ENCODE measurements around the gene CCDC159.
"Not testable (repeated sequence)": the region's sequence is repeated elsewhere in the genome, so short reads cannot be mapped to it uniquely, and the experiment has no call there.

CCDC159 gene, protein sequence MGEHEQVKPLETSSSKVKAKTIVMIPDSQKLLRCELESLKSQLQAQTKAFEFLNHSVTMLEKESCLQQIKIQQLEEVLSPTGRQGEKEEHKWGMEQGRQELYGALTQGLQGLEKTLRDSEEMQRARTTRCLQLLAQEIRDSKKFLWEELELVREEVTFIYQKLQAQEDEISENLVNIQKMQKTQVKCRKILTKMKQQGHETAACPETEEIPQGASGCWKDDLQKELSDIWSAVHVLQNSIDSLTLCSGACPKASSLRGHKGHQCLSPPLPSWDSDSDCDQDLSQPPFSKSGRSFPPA

DNA sequence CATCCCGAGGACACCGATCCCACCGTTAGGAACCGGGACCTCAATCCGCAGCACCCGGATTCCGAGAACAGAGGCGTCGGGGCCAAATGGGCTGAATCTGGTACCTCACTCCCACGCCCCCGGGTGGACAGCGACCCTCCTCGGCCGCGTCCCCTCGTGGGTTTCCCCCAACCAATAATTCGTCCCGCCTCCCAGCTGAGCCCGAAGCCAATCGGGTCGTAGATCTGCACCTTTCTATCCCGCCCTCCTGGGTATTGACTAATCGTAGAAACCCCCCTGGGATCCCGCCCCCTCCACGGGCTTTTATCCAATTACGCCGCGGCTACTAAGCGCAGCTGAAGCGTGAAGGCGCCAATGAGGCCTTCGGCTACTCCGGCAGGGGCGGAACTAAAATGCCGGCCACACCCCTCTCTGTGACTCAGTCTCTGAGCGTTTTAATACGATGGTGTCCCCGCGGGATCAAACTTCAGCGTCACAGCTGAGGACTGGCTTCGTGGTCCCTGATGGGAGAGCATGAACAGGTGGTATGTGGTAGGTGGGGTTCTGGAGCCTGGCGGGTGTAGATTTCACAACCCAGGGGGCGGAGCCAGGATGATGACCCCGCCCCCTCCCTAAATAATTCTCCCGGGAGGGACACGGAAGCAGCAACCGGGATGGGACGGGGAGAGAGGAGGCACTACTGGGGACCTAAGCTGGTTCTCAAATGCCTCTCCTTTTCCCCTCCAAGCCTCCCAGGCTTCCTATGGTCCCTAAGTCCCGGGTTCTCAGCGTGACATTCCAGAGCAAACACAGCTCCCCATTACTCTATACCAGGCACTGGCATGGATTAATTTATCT, at the start of gene CCDC159, which contains the start of gene TMEM205:
CCDC159 (plus strand) TSS at position 416 of the 837 bp plus-strand sequence; CDS start at position 504, 88 bp downstream.
TMEM205 (minus strand) TSS at position 165 of the 837 bp plus-strand sequence. CDS start 649 bp downstream, outside the sequence.
- peak; percentile 95 for DNase-seq (ENCODE audit: low read depth, low spot score)
- H3K27ac ChIP-seq, result peak within 1 kb of the TSS; percentile 53

DNA sequence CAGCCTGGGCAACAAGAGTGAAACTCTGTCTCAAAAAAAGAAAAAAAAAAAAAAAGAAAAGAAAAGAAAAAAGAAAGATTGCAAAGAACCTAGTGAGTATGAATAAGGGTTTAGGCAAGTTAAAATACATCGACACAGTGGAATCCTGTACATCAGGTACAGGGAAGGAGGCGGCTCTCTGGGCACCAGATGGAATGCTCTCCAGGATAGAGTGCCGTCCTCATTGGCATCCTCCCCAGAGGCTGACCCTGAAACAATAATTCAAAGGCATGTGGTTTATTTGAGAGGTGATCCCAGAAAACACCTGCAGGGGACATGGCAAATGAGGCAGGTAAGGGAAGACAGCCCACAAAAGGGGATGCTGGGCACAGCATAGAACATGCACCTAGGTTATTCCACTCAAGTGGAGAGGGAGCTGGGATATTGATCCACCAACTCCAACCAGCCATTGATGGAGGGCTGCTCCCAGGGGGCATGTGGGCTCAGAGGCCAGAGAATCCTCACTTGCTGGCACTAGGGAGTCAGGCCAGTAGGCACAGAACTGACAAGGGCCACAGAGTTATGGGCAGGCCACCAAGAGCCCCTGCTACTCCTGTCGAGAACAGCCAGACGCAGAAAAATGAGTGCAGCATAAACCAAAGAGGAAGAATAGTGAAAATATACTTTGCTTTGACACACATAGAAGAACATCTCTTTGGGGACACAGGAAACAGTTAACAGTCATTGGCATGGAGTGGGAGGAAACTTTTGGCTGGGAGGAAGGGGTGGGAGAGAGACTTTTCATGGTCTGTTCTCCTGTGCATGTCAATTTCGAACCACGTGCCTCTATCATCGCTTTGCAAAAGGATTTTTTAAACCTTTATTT, 46.1 kb upstream of the CCDC159 start:
- DNase-seq (ENCODE audit: low read depth, low spot score), result no peak
- H3K27ac ChIP-seq, result no peak overlapping the region

DNA sequence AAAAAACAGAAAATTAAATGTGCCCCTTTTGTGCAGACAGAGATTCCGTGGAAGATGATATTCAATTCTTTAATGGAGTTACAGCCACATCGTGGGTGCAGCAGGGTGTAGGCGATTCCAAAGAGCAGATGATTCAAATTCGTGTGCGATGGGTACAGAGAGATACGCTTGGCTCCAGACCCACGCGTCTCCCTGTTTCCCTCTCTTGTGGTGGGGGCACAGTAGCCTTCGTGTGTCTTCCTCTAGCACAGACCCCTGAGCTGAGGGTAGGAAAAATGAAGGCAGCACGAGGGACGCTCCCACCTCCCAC, 45.6 kb upstream of the CCDC159 start:
- H3K27ac ChIP-seq, result no peak overlapping the region
- no peak for DNase-seq (ENCODE audit: low read depth, low spot score)

DNA sequence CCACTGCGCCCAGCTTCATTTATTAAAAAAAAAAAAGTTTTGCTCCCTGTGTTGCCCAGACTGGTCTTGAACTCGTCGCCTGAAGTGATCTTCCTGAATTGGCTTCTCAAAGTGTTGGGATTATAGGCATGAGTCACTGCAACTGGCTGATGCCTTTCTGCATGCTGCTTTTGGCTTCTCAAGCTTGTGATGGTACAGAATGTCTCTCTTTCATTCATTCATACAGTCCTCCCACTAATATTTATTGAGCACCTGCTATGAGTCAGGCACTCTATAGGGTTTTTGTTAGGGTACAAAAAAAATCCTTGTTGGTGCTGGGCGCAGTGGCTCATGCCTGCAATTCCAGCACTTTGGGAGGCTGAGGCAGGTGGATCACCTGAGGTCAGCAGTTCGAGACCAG, 41.4 kb upstream of the CCDC159 start:
- H3K27ac ChIP-seq, result no peak overlapping the region
- no peak for DNase-seq (ENCODE audit: low read depth, low spot score)

DNA sequence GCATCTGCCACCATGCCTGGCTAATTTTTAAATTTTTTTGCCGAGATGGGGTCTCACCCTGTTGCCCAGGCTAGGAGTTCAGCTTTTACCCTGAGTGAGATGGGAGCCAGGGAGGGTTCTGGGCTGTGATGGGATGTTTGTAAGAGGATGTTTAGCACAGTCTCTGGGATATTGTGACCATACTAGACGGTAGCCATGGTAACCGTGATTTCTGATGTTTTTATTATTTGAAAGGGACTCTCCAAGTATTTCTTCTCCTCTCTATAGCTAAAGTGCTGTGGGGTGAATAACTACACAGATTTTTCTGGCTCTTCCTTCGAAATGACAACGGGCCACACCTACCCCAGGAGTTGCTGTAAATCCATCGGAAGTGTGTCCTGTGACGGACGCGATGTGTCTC, 40.0 kb upstream of the CCDC159 start:
- H3K27ac ChIP-seq, result no peak overlapping the region
- no peak for DNase-seq (ENCODE audit: low read depth, low spot score)

DNA sequence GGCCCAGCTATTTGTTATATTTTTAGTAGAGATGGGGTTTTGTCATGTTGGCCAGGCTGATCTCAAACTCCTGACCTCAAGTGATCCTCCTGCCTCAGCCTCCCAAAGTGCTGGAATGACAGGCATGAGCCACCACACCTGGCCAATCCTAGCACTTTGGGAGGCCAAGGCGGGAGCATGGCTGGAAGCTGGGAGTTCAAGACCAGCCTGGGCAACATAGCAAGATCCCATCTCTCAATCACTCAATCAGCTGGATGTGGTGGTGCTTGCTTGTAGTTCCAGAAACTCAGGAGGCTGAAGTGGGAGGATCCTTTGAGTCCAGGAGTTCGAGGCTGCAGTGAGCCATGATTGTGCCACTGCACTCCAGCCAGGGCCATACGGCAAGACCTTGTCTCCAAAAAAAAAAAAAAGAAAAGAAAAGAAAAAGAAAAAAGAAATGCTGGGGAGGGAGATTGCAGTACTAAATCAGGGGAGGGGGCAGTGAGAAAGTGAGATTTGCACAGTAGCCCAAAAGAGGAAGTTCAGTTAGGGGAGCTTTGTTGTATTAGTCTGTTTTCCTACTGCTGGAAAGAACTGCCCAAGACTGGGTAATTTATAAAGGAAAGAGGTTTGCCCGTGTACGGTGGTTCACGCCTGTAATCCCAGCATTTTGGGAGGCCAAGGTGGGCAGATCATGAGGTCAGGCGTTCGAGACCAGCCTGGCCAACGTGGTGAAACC, 25.9 kb upstream of the CCDC159 start:
- H3K27ac ChIP-seq; DNase-seq (ENCODE audit: low read depth, low spot score): not testable (repeated sequence)

DNA sequence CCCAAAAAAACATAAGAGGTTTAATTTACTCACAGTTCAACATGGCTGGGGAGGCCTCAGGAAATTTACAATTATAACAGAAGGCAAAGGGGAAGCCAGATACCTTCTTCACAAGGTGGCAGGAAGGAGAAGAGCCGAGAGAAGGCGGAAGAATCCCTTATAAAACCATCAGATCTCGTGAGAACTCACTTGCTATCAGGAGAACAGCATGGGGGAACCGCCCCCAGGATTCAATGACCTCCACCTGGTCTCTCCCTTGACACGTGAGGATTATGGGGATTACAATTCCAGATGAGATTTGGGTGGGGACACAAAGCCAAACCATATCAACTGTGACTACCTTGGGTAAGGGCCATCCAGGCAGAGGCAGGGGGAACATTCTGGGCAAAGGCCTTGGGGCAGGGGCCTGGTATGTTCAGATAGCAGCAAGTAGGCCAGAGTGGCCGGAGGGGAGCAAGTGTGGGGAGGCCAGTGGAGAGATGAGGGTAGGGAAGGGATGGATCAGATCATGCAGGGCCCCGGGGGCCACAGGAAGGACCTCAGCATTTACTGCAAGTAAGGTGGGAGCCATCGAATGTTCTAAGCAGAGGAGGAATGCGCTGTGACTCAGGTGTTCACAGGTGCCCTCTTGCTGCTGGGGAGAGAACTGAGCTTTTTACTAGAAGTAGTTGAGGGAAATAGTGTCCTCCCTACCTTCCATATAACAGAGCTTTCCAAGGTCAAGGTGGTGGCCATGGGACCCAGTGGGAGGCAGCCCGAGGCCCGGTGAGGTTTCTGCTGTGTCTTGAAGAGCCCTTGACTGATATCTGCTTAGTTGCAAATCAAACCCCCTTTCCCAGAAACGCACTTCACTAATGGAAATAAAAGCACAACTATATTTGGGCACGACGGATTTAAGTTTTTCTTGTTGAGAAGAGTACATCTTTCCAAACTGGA, 24.9 kb upstream of the CCDC159 start:
- DNase-seq (ENCODE audit: low read depth, low spot score), result no peak
- no peak overlapping the region for H3K27ac ChIP-seq

DNA sequence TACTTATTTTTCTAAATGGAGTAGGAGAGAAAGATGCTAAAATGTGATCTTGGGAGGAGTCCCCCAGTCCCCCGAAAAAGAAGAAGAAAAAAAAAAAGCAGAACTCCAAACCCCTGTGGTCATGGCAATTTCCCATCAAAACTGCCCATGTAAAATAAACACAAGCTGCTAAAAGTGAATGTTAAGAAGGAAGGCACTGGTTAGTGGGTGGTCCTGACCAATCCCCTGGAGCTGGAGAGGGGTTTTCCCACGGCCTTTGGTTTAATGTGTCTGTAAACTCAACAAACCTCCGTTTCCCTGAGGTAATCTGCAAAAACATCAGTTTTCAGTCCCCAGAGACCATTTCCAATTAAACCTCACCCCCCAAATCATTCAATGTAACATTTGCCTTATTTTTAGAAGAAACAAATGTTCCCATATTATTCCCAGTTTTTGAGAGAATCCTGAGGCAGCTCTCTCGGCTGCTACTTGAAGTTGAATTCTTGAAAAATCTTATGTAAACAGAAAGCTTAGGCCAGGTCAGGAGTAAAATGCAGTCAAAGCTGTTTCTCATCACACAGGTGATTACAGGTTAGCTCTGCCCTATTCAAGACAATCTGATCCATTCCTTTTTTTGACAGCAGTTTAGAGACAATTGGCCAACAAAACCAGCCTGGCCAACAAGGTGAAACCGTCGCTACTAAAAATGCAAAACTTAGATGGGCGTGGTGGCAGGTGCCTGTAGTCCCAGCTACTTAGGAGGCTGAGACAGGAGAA, 23.9 kb upstream of the CCDC159 start:
- no peak overlapping the region for H3K27ac ChIP-seq
- no peak for DNase-seq (ENCODE audit: low read depth, low spot score)

DNA sequence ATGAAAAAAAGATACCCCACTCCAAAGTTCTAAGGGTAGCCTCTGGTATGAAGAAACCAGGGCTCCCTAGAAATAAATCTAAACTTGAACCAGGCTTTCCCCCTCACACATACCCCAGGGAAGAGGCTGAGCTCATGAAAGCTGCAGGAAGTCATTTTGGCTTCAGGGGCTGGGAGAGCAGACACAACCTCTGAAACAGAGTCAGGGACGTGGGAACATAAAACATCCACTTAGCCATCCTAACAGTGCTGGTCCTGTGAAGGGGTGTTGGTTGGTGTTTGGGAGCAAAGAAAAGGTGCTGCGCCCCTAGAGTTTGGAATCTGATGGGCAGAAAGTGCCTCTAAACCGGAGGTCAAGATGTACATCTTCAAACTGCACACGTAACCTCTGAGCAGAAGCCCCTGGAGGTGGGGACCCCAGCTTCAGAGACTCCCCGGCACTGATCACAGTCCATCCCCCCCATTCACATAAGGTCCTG, 22.7 kb upstream of the CCDC159 start:
- H3K27ac ChIP-seq, result peak overlapping the region; percentile 85

DNA sequence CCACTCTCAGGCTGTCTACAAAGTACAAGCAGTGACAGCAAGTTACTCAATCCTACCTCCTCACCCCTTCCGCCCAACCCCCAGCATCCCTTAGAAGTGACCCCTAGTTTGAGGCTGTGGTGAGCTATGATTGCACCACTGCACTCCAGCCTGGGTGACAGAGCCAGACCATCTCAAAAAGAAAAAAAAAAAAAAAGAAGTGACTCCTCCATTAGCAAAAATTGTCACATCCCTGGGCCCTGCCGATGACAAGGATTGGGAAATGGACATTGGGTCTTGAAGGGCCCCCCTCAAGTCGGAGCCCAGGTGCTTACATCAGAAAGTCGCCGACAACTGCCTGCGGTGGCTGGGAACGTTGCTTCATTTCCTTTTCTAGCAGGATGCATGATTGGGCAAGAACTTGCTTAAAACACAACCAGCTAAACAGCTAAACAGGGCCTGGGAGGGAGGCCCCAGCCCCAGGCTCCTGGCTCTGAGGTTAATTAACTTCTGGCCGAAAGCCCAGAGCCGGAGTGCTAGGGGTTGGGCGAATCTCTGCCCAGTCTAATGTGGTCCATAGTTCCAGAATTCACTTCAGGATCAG, 22.1 kb upstream of the CCDC159 start:
- peak overlapping the region; percentile 85 for H3K27ac ChIP-seq
- DNase-seq (ENCODE audit: low read depth, low spot score), result peak; percentile 60

More for the DNA sequence above, 22.7 kb upstream of the CCDC159 start:
- no peak for DNase-seq (ENCODE audit: low read depth, low spot score)

DNA sequence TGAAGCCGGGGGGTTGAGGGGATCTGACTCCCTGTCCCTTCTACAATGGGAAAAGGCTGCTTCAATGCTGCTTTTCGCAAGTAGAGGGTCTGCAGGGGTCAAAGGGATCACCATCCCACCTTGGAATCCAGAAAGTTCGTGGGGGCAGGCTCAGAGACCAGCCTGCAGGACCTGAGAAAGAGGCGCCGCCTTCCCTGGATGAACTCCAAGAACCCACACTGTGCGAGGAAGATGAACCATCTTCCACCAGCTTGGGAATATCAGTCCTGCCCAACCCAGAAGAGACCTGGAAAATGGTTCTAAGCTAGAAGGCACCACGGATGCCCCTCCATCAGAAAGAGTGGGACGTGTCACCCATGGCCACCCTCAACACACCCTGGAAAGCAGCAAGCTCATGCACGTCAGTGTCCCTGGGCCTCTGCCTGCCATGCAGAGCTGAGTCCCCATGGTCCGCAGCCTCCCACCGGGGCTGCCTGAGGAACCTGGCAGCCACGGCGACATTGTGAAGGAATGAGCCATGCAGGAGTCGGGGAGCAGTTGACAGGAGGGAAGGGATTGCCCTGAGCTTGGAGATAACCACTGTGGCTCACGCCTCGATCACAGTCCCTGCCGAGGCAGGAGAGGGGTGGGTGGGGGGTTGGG, 21.4 kb upstream of the CCDC159 start:
- peak overlapping the region; percentile 85 for H3K27ac ChIP-seq
- DNase-seq (ENCODE audit: low read depth, low spot score), result no peak

DNA sequence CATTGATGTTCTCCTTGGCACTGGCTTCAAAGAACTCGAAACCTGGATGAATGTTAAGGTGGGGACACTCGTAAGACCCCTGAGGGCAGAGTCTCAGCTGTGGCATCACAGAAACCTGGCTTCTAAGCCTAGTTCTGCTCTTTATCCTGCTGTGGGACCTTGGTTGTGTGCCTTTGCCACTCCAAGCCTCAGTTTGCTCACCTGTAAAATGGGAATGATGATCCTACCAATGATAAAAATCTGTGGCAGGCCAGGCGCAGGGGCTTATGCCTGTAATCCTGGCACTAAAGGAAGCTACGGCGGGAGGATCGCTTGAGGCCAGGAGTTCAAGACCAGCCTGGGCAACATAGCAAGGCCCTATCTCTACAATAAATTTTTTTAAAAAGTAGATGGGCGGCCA, 20.8 kb upstream of the CCDC159 start:
- no peak for DNase-seq (ENCODE audit: low read depth, low spot score)
- no peak overlapping the region for H3K27ac ChIP-seq

DNA sequence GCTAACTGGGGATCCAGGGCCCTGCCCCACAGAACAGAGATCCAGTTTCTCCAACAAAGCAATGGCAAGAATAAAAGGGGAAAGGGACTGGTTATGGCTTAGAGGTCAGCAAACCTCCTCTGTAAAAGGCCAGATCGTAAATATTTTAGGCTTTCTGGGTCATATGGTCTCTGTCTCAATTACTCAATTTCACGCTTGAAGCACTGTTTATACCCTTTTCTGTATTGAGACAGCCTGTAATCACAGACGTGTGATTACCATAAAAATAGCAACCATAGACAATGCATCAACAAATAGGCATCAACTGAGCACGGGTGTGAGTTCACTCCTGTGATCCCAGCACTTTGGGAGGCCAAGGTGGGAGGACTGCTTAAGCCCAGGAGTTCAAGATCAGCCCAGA, 16.2 kb upstream of the CCDC159 start:
- no peak overlapping the region for H3K27ac ChIP-seq
- DNase-seq (ENCODE audit: low read depth, low spot score), result no peak

DNA sequence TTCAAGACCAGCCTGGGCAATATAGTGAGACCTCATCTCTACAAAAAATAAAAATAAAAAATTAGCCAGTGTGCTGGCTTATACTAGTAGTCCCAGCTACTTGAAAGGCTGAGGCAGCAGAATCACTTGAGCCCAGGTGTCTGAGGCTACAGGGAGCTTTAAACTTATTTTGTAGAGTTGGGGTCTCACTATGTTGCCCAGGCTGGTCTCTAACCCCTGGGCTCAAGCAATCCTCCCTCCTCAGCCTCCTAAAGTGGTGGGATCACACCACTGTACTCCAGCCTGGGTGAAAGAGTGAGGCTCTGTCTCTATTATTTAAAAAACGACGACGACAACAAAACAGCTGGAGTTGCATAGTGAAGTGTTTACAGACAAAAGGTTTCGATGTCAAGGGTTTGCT, 14.8 kb upstream of the CCDC159 start:
- no peak for DNase-seq (ENCODE audit: low read depth, low spot score)
- no peak overlapping the region for H3K27ac ChIP-seq

DNA sequence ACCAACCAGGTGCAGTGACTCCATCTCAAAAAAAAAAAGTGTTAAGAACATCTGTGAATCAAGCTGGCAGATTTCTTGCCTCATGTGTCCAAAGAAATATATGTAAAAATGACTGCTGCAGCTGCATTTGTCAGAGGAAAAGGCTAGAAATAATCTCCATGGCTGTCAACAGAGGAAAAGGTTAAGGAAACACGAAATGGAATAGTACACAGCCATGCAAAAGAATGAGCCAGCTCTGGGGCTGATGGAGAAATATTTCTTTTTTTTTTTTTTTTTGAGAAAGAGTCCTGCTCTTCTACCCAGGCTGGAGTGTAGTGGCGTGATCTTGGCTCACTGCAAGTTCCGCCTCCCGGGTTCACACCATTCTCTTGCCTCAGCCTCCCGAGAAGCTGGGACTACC, 13.5 kb upstream of the CCDC159 start:
- no peak overlapping the region for H3K27ac ChIP-seq
- DNase-seq (ENCODE audit: low read depth, low spot score), result no peak

DNA sequence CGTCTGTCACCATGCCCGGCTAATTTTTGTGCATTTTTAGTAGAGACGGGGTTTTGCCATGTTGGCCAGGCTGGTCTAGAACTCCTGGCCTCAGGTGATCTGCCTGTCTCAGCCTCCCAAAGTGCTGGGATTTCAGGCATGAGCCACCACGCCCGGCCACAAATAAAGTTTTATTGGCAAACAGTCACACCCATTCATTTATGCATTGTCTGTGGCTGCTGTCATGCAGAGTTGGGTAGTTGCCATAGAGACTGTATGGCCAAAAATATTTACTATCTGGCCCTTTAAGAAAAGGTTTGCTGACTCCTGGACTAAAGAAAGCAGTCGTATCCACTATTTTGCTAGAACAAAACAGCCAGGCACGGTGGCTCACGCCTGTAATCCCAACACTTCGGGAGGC, 12.5 kb upstream of the CCDC159 start:
- not testable (repeated sequence) for H3K27ac ChIP-seq; DNase-seq (ENCODE audit: low read depth, low spot score)

DNA sequence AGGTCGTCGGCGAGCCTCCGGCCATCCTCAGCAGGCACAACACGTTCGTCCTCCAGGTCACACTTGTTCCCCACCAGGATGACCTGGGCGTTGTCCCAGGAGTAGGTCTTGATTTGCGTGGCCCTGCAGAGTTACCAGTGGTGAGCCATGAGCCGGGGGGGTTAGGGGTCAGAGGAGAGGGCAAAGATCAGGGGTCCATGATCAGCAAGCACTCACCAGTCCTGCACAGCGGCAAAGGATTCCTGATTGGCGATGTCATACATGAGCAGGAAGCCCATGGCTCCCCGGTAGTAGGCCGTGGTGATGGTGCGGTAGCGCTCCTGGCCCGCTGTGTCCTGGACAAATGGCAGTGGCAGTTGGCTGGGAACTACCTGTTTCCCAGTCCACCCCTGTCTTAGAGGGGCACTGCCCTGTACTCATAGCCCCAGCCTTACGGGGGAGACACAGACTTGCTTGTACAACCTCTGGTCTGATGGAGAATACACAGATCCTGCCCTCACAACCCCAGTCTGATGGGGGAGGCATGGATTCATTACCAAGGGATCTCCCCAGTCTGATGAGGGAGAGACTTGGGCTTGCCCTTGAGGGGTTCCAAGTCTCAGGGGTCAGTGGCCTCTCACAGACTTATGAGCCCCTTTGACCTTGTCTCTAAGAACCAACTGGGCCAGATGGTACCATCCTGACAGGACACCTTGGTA, 10.7 kb upstream of the CCDC159 start:
- H3K27ac ChIP-seq, result no peak overlapping the region
- DNase-seq (ENCODE audit: low read depth, low spot score), result no peak
